Activated naive CD4-positive, alpha-beta T cell treated with anti-CD3 and anti-CD28 coated beads for 36 hours (primary cell): ENCODE data around the gene RGS5. TPM values are rescaled to one million over a fixed set of nuclear protein-coding genes. Genes with fewer than 3 reads are reported as not detected.

Experiments
- CTCF ChIA-PET: fragments of 350-600 bp; sonication (Branson Sonifier 250); formaldehyde crosslinking; loops from one replicate; lab custom pipeline; 2021; ENCODE audit warnings: antibody characterized with exemption; lab: Charles Lee
- DNase-seq: peaks from one replicate; pipeline ENCODE4 v3.0.0-alpha.2; 2020
- H3K27ac Mint-ChIP-seq: one replicate; pipeline ENCODE4 v1.8.0; 2021; ENCODE audit warnings: mild to moderate bottlenecking, mixed read lengths
- H3K27me3 Mint-ChIP-seq: one replicate; pipeline ENCODE4 v1.8.0; 2021; ENCODE audit warnings: low read depth, mixed read lengths
- H3K36me3 Mint-ChIP-seq: one replicate; pipeline ENCODE4 v1.8.0; 2021; ENCODE audit warnings: low read depth, mixed read lengths
- H3K4me1 Mint-ChIP-seq: one replicate; pipeline ENCODE4 v1.8.0; 2021; ENCODE audit warnings: low read depth, mixed read lengths
- H3K4me3 Mint-ChIP-seq: one replicate; pipeline ENCODE4 v1.8.0; 2021; ENCODE audit warnings: mild to moderate bottlenecking, moderate library complexity, mixed read lengths
- H3K9me3 Mint-ChIP-seq: one replicate; pipeline ENCODE4 v1.8.0; 2021; ENCODE audit warnings: mixed read lengths
- intact Hi-C: fragments of 100-400 bp; cut with micrococcal nuclease; formaldehyde crosslinking; loops from one replicate; pipeline ENCODE4 v1.15.1; 2023
- total RNA-seq, 2 experiments: library from RNA; stranded (reverse); gene quantifications; one replicate each; pipeline ENCODE4 v1.2.3, GENCODE V29; 2021

RGS5 gene
- total RNA-seq, 2 experiments from 2014 or later: 1.1 to 2.8 TPM

- Mint-ChIP-seq H3K4me3 (no peak overlapping the region), H3K36me3 (no peaks in the 10 kb centered on the region), H3K27me3 (no peaks in the 10 kb centered on the region), H3K9me3 (no peaks in the 10 kb centered on the region), H3K27ac (no peak overlapping the region), H3K4me1 (no peaks in the 10 kb centered on the region)
- DNase-seq: no peak
- CTCF ChIA-PET: no interaction called here
- intact Hi-C loops: no loop called here
Observed at GRCh38 chr1:163205513-163205912, 2.8 kb upstream of the RGS5 start.

DNA sequence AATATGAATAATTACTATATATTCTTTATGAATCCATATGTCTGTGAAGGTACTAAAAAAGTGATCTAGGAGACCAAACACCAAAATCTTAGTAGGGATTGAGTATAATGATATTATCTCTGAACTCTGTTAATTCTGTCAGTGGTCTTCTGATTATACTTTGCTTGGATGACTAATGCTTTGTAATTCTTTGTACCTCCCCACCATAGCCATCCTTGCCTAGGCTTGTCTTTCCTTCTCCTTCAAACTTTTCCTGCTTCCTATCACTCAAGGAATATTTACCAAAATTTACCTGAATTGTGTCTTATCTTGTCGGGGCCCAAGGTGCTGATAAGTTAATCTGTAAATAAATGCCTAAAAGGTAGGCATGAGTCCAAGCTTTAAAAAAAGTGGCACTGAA, 845 bp upstream of the RGS5 start:
- Mint-ChIP-seq H3K27ac (no peak overlapping the region), H3K4me1 (no peaks in the 10 kb centered on the region), H3K4me3 (no peak overlapping the region), H3K27me3 (no peaks in the 10 kb centered on the region), H3K36me3 (no peaks in the 10 kb centered on the region), H3K9me3 (no peaks in the 10 kb centered on the region)
- no peak for DNase-seq
- CTCF ChIA-PET: no interaction called here
- intact Hi-C loops: no loop called here

- no peak for DNase-seq
- intact Hi-C loops: no loop called here
- Mint-ChIP-seq H3K9me3 (no peaks in the 10 kb centered on the region), H3K36me3 (no peaks in the 10 kb centered on the region), H3K4me3 (no peak overlapping the region), H3K27ac (no peak overlapping the region), H3K4me1 (no peaks in the 10 kb centered on the region), H3K27me3 (no peaks in the 10 kb centered on the region)
- CTCF ChIA-PET: interaction anchor here (0.5 kb wide), 1 partner anchor 345 kb away, joined by 3 read pairs; no protein-coding TSS in a partner anchor
Observed at GRCh38 chr1:163201906-163202305, 810 bp downstream of the RGS5 start.

GRCh38 chr1:163197022-163197421, 5.7 kb downstream of the RGS5 start:
- no peak overlapping the region for H3K27ac Mint-ChIP-seq
- no peak for DNase-seq
- no peak overlapping the region for H3K4me3 Mint-ChIP-seq
- H3K27me3 Mint-ChIP-seq: no peaks in the 10 kb centered on the region
- H3K9me3 Mint-ChIP-seq: no peaks in the 10 kb centered on the region
- intact Hi-C loops: no loop called here
- CTCF ChIA-PET: no interaction called here
- H3K4me1 Mint-ChIP-seq: no peaks in the 10 kb centered on the region
- H3K36me3 Mint-ChIP-seq: no peaks in the 10 kb centered on the region

DNA sequence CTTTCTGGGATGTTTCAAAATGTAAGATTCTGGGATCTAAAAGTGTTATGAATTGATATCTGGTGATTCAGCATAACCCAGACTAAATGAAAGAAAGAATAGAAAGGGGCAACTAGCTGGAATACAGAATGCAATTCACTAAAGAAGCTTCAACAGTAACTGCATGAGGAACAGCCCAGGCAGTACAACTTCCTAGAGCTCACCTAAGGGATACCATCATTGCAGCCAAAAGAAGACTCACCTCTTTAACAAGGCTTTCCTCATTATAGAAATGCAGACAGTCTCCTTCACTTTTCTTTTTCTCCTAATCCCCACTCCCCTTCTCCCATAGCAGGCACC, 6.3 kb downstream of the RGS5 start:
- H3K27ac Mint-ChIP-seq: no peak overlapping the region
- H3K36me3 Mint-ChIP-seq: no peaks in the 10 kb centered on the region
- DNase-seq: no peak
- CTCF ChIA-PET: no interaction called here
- H3K9me3 Mint-ChIP-seq: no peaks in the 10 kb centered on the region
- H3K4me3 Mint-ChIP-seq: no peak overlapping the region
- H3K27me3 Mint-ChIP-seq: no peaks in the 10 kb centered on the region
- no peaks in the 10 kb centered on the region for H3K4me1 Mint-ChIP-seq
- intact Hi-C loops: no loop called here

- CTCF ChIA-PET: no interaction called here
- no peaks in the 10 kb centered on the region for H3K4me1 Mint-ChIP-seq
- intact Hi-C loops: no loop called here
- H3K27me3 Mint-ChIP-seq: no peaks in the 10 kb centered on the region
- H3K9me3 Mint-ChIP-seq: no peaks in the 10 kb centered on the region
- H3K4me3 Mint-ChIP-seq: no peak overlapping the region
- no peak overlapping the region for H3K27ac Mint-ChIP-seq
- DNase-seq: no peak
- no peaks in the 10 kb centered on the region for H3K36me3 Mint-ChIP-seq
Observed at GRCh38 chr1:163195728-163196448, 6.8 kb downstream of the RGS5 start.

DNA sequence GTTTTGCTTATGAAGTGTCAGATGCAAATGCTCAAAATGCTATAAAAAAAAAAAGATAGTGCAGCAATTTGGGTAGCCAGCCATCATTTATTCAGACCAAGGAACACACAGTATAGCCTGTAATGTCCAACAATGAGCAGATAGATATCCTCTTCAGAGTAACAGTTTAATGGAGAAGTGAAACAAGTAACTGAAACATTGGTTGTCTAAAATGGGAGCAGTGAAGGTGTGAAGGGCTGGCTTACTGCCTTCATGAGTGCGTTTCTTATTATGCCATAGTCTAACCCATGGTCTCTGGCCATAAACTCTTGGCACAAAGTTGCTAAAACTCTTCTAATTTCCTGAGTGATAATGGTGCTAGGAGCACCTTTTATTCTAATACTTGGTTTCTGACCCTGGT, 11.4 kb downstream of the RGS5 start:
- H3K27me3 Mint-ChIP-seq: no peaks in the 10 kb centered on the region
- no peak for DNase-seq
- no peaks in the 10 kb centered on the region for H3K9me3 Mint-ChIP-seq
- CTCF ChIA-PET: no interaction called here
- no peak overlapping the region for H3K27ac Mint-ChIP-seq
- intact Hi-C loops: no loop called here
- H3K4me3 Mint-ChIP-seq: no peak overlapping the region
- H3K36me3 Mint-ChIP-seq: no peaks in the 10 kb centered on the region
- H3K4me1 Mint-ChIP-seq: no peaks in the 10 kb centered on the region

DNA sequence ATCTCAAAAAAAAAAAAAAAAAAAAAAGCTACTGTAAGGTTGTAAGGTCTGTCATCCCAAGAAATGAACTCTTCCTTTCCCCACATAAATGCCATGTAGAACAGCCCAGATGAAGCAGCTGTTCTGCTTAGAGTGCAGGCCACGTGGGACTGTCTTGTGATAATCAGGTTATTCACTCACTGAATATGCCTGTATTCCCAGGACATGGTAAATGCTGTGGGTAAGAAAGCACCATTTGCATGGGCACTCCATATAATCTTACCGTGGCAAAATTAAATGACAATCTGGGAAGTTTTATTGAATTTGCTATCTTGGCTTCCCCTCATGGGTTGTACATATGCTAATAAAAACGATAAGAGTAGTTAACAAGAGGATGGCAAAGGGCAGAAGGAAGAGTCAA, 13.8 kb downstream of the RGS5 start:
- Mint-ChIP-seq H3K36me3 (no peaks in the 10 kb centered on the region), H3K4me1 (no peaks in the 10 kb centered on the region), H3K9me3 (no peaks in the 10 kb centered on the region), H3K27me3 (no peaks in the 10 kb centered on the region), H3K4me3 (no peak overlapping the region), H3K27ac (no peak overlapping the region)
- CTCF ChIA-PET: no interaction called here
- intact Hi-C loops: no loop called here
- no peak for DNase-seq

GRCh38 chr1:163187849-163188248, 14.9 kb downstream of the RGS5 start:
- Mint-ChIP-seq H3K27ac (no peak overlapping the region), H3K36me3 (no peaks in the 10 kb centered on the region), H3K27me3 (no peaks in the 10 kb centered on the region), H3K4me1 (no peaks in the 10 kb centered on the region), H3K9me3 (no peaks in the 10 kb centered on the region), H3K4me3 (no peak overlapping the region)
- intact Hi-C loops: no loop called here
- no peak for DNase-seq
- CTCF ChIA-PET: no interaction called here

GRCh38 chr1:163186862-163187261, 15.9 kb downstream of the RGS5 start:
- Mint-ChIP-seq H3K9me3 (no peaks in the 10 kb centered on the region), H3K36me3 (no peaks in the 10 kb centered on the region), H3K27ac (no peak overlapping the region), H3K27me3 (no peaks in the 10 kb centered on the region), H3K4me1 (no peaks in the 10 kb centered on the region), H3K4me3 (no peak overlapping the region)
- CTCF ChIA-PET: interaction anchor here (1.3 kb wide), 1 partner anchor 111 kb away, joined by 3 read pairs; no protein-coding TSS in a partner anchor
- no peak for DNase-seq
- intact Hi-C loops: no loop called here

DNA sequence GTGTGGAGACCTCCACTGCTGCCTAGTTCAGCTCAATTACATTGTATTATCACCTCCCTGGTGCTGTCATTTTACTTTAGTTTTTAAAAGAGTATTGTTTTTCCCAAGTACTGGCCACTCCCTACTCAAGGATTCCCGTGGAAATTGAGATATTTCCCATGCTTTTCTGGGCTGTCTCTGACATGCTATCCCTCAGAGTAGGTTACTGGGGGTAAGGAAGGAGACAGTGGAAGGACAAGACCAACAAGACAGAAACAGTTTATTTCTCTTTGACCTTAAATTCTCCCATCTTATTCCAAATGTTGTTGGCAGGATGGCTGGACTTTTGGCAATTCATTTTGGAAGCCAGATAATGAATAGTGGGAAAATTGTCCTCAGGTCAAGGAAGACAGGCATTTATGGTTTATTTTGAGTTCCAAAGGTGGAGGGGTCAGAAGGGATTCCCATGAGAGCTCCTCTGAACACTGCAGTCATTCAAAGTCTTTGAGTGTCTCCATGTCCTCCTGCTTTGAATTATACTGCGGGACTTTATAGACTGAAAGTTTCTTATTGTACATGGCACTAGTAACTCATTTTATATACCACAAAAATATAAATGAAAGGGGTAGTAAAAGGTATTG, 20.3 kb downstream of the RGS5 start:
- Mint-ChIP-seq H3K27ac (no peak overlapping the region), H3K4me3 (no peak overlapping the region), H3K9me3 (no peaks in the 10 kb centered on the region), H3K27me3 (no peaks in the 10 kb centered on the region), H3K4me1 (no peaks in the 10 kb centered on the region), H3K36me3 (no peaks in the 10 kb centered on the region)
- DNase-seq: no peak
- CTCF ChIA-PET: no interaction called here
- intact Hi-C loops: no loop called here

GRCh38 chr1:163178628-163179027, 24.1 kb downstream of the RGS5 start:
- H3K27ac Mint-ChIP-seq: no peak overlapping the region
- H3K27me3 Mint-ChIP-seq: peaks cover 7% of the 10 kb centered on the region

GRCh38 chr1:163176797-163177196, 25.9 kb downstream of the RGS5 start:
- Mint-ChIP-seq H3K27me3 (peaks cover 7% of the 10 kb centered on the region), H3K4me1 (no peaks in the 10 kb centered on the region), H3K27ac (no peak overlapping the region), H3K36me3 (no peaks in the 10 kb centered on the region), H3K4me3 (no peak overlapping the region), H3K9me3 (no peaks in the 10 kb centered on the region)
- DNase-seq: no peak
- intact Hi-C loops: loop anchor here (10.0 kb wide), 1 partner anchor 562 kb away; no protein-coding TSS in a partner anchor
- CTCF ChIA-PET: interaction anchor here (0.9 to 3.0 kb wide), 4 partner anchors 105 to 323 kb away, joined by 3 to 23 read pairs (median 4); no protein-coding TSS in a partner anchor

More at GRCh38 chr1:163178628-163179027, 24.1 kb downstream of the RGS5 start:
- Mint-ChIP-seq H3K4me3 (no peak overlapping the region), H3K36me3 (no peaks in the 10 kb centered on the region), H3K4me1 (no peaks in the 10 kb centered on the region), H3K9me3 (no peaks in the 10 kb centered on the region)
- CTCF ChIA-PET: interaction anchor here (0.6 to 1.7 kb wide), 3 partner anchors 105 to 329 kb away, joined by 3 to 5 read pairs (median 3); no protein-coding TSS in a partner anchor
- no peak for DNase-seq
- intact Hi-C loops: loop anchor here (10.0 kb wide), 1 partner anchor 564 kb away; no protein-coding TSS in a partner anchor
